SK-N-SH (cell line): Measurements from ENCODE around the gene ADCY1. TPM values are rescaled to one million over a fixed set of nuclear protein-coding genes. Genes with fewer than 3 reads are reported as not detected.

Source experiments
- CTCF ChIA-PET: fragments of 300-600, 350-600 bp; formaldehyde crosslinking; extraction: SDS; loops from one replicate; lab custom pipeline; 2021; lab: Yijun Ruan, JAX
- POLR2A ChIA-PET: fragments of 350-600 bp; sonication (Branson Sonifier 250); formaldehyde crosslinking; extraction: SDS; loops from one replicate; lab custom pipeline; 2020; ENCODE audit warnings: antibody characterized with exemption, inconsistent platforms; lab: Yijun Ruan, JAX
- DNase-seq: peaks from one replicate; pipeline ENCODE4 v3.0.0; 2012
- H2AFZ ChIP-seq: fragments of 200-600 bp; sonication (generic); 2 replicates; pipeline ENCODE4 v1.8.1; 2016; ENCODE audit warnings: antibody characterized with exemption, mild to moderate bottlenecking, low read depth
- H3F3A ChIP-seq: fragments of 200-600 bp; sonication (generic); replicated peaks from 2 replicates; pipeline ENCODE3; 2016; ENCODE audit warnings: antibody characterized with exemption, mild to moderate bottlenecking; ENCODE audit not compliant: insufficient read depth
- H3K27ac ChIP-seq, 2 experiments: fragments of 200-500 bp in 1 of 2; fragments of 200-600 bp in 1 of 2; sonication (Bioruptor generic) in 1 of 2; sonication (generic), shearing (Covaris generic) in 1 of 2; 2 replicates each; pipeline versions ENCODE4 v1.5.1 to v1.6.1; 2014 to 2016; ENCODE audit warnings: low read depth in 2 of 2, inconsistent platforms in 1 of 2, low read length in 1 of 2, mild to moderate bottlenecking in 1 of 2, mixed read lengths in 1 of 2
- H3K27me3 ChIP-seq: fragments of 200-600 bp; sonication (generic), shearing (Covaris generic); 2 replicates; pipeline ENCODE4 v1.6.1; 2016; ENCODE audit warnings: mixed run types; ENCODE audit not compliant: insufficient read depth
- H3K36me3 ChIP-seq, 2 experiments: fragments of 200-500 bp in 1 of 2; fragments of 200-600 bp in 1 of 2; sonication (Bioruptor generic) in 1 of 2; sonication (generic) in 1 of 2; replicated peaks in 1 of 2; 2 replicates each; pipeline versions ENCODE3 to v1.5.1; 2014 to 2016; ENCODE audit warnings: low read length in 1 of 2, mild to moderate bottlenecking in 1 of 2; ENCODE audit not compliant: insufficient read depth in 2 of 2, control insufficient read depth in 1 of 2
- H3K4me1 ChIP-seq, 2 experiments: fragments of 200-500 bp in 1 of 2; fragments of 200-600 bp in 1 of 2; sonication (Bioruptor generic) in 1 of 2; sonication (generic), shearing (Covaris generic) in 1 of 2; 2 replicates each; pipeline versions ENCODE4 v1.5.1 to v1.6.1; 2014 to 2016; ENCODE audit warnings: low read depth in 1 of 2, low read length in 1 of 2, mixed run types in 1 of 2; ENCODE audit not compliant: insufficient read depth in 2 of 2, control insufficient read depth in 1 of 2
- H3K4me2 ChIP-seq: fragments of 200-600 bp; sonication (generic), shearing (Covaris generic); 2 replicates; pipeline ENCODE4 v1.6.1; 2017; ENCODE audit warnings: mixed run types
- H3K4me3 ChIP-seq, 2 experiments: fragments of 200-500 bp in 1 of 2; fragments of 200-600 bp in 1 of 2; sonication (Bioruptor generic) in 1 of 2; sonication (generic), shearing (Covaris generic) in 1 of 2; 2 replicates each; pipeline versions ENCODE4 v1.5.1 to v1.8.1; 2014 to 2016; ENCODE audit warnings: low read depth in 2 of 2, inconsistent platforms in 1 of 2, low read length in 1 of 2, mild to moderate bottlenecking in 1 of 2, mixed read lengths in 1 of 2, moderate library complexity in 1 of 2
- H3K79me2 ChIP-seq: fragments of 200-600 bp; sonication (generic); 2 replicates; pipeline ENCODE4 v1.8.1; 2017; ENCODE audit warnings: mild to moderate bottlenecking; ENCODE audit not compliant: insufficient read depth
- H3K9ac ChIP-seq: fragments of 200-600 bp; sonication (generic); 2 replicates; pipeline ENCODE4 v1.6.1; 2017; ENCODE audit warnings: mixed run types
- H3K9me2 ChIP-seq: fragments of 200-600 bp; sonication (generic); 2 replicates; pipeline ENCODE4 v1.6.1; 2017; ENCODE audit warnings: mixed run types
- H3K9me3 ChIP-seq: fragments of 200-600 bp; sonication (generic); 2 replicates; pipeline ENCODE4 v1.6.1; 2017; ENCODE audit warnings: mixed run types, mild to moderate bottlenecking, moderate library complexity
- H4K20me1 ChIP-seq: fragments of 200-600 bp; sonication (generic); 2 replicates; pipeline ENCODE4 v1.6.1; 2017; ENCODE audit warnings: mild to moderate bottlenecking, mixed run types; ENCODE audit not compliant: insufficient read depth
- CHD2 ChIP-seq: fragments of 150-350 bp; IDR thresholded peaks from 2 replicates; pipeline ENCODE4 v1.6.1; 2018; ENCODE audit warnings: low read length; ENCODE audit not compliant: partially characterized antibody
- ELF1 ChIP-seq: IDR thresholded peaks from 2 replicates; pipeline ENCODE4 v1.4.0; 2012
- FOXJ3 ChIP-seq: sonication (generic); formaldehyde crosslinking; IDR thresholded peaks from 2 replicates; pipeline ENCODE4 v1.5.1; 2020; ENCODE audit warnings: mild to moderate bottlenecking, missing genetic modification reagents
- NFIC ChIP-seq: IDR thresholded peaks from 2 replicates; pipeline ENCODE4 v1.4.0; 2012; ENCODE audit warnings: borderline replicate concordance
- NRF1 ChIP-seq: IDR thresholded peaks from 2 replicates; pipeline ENCODE4 v1.6.1; 2012; ENCODE audit warnings: low read depth, mild to moderate bottlenecking, low read length
- POLR2AphosphoS5 ChIP-seq: IDR thresholded peaks from 2 replicates; pipeline ENCODE4 v1.6.1; 2012; ENCODE audit warnings: low read depth, low read length
- RAD21 ChIP-seq: IDR thresholded peaks from 2 replicates; pipeline ENCODE4 v1.6.1; 2012; ENCODE audit warnings: mild to moderate bottlenecking, low read length
- TCF12 ChIP-seq: IDR thresholded peaks from 2 replicates; pipeline ENCODE4 v1.4.0; 2012
- WGBS: methylation state at CpG from one replicate; pipeline ENCODE4 v1.1.6; 2017; ENCODE audit warnings: low lambda C conversion rate; 5-methylcytosine and 5-hydroxymethylcytosine counted together
- polyA plus RNA-seq, 3 experiments: library from polyadenylated mRNA; depleted of rRNA; stranded (reverse); fragments of >200 nt; gene quantifications; 2 replicates each; pipeline ENCODE4 v1.2.3, GENCODE V29; 2012
- TF ChIP-seq, protein P1 (sequence below): fragments of 150-350 bp; IDR thresholded peaks from 2 replicates; pipeline ENCODE4 v1.6.1; 2017; ENCODE audit warnings: antibody characterized with exemption, low read length, low read depth, borderline replicate concordance
- TF ChIP-seq, protein P2 (sequence below): fragments of 150-350 bp; IDR thresholded peaks from 2 replicates; pipeline ENCODE4 v1.6.1; 2016; ENCODE audit warnings: mild to moderate bottlenecking, low read depth, low read length
- TF ChIP-seq, protein P3 (sequence below): IDR thresholded peaks from 2 replicates; pipeline ENCODE4 v1.6.1; 2012; ENCODE audit warnings: mild to moderate bottlenecking, low read depth, low read length, moderate library complexity

Gene ADCY1
- polyA plus RNA-seq, 1 of the 3 experiments (the other 2 are of a cell fraction) = 0.16 TPM

DNA sequence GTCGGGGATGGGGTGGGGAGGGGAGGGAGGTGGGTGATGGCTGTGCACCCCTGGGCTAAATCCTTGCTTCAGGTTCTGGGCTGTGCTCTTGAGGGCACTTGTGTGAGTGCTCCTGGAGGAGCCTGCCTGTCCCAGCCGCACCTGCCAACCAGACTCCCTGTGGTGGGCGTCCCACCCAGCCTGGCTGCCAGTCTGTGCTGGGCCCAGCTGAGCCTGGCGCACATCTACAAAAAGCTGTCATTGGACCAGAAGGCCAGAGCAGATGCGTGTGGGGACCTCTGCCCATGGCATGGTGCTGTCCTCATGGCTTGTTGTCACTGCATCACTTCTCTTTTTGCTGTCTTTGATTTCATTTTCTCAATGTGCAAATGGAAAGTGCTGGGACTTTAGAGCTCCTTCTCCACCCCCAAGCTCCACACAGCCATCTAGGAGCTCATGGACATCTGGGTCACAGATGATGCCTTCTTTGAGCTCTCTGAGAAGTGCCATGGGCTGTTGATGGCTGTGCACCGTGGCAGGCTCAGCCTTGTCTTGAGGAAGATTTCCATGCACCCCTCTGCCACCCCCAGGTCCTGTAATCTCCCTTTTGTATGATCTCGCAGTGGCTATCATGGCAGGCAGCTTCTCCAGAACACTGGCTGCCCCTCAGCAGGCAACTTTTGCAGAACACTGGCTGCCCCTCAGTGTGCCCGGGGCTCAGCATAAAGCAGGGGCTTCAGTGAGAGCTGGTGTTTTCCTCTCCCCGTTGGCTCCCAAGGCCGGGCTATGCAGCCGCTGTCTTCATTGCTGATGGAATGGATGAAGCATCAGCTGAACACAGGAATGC is 83.9 kb downstream of the ADCY1 start:
- no peak overlapping the region for H3K4me2 ChIP-seq

More for the DNA sequence above, 83.9 kb downstream of the ADCY1 start:
- H3K4me1 ChIP-seq = peaks cover 0 to 19% of the 10 kb centered on the region in 2 experiments; a peak in 1 of 4 replicates
- WGBS = 42% methylated on average over 8 of the region's 11 CpGs
- H3F3A ChIP-seq = no peaks in the 10 kb centered on the region
- DNase-seq = no peak
- POLR2A ChIA-PET = interaction anchor here (1.0 kb wide), 1 partner anchor 12 kb away, joined by 3 read pairs; no protein-coding TSS in a partner anchor
- CTCF ChIA-PET = interaction anchor here (0.9 to 1.0 kb wide), 2 partner anchors 11 to 51 kb away, joined by 3 to 5 read pairs; no protein-coding TSS in a partner anchor
- no peaks in the 10 kb centered on the region for H3K79me2 ChIP-seq
- H3K36me3 ChIP-seq = no peaks in the 10 kb centered on the region
- no peaks in the 10 kb centered on the region for H3K9me3 ChIP-seq
- no peak overlapping the region for H3K9ac ChIP-seq
- no peak overlapping the region for H3K4me3 ChIP-seq
- no peak overlapping the region for H3K27ac ChIP-seq
- no peaks in the 10 kb centered on the region for H3K9me2 ChIP-seq
- no peaks in the 10 kb centered on the region for H4K20me1 ChIP-seq
- H3K27me3 ChIP-seq = no peaks in the 10 kb centered on the region
- no peak overlapping the region for H2AFZ ChIP-seq
- TF ChIP-seq FOXJ3 (CRISPR knock-in tag) (no peak), NFIC (no peak), ELF1 (no peak), POLR2AphosphoS5 (no peak), RAD21 (no peak), NRF1 (no peak), CHD2 (no peak), TCF12 (no peak)
- TF ChIP-seq, protein P1, sequence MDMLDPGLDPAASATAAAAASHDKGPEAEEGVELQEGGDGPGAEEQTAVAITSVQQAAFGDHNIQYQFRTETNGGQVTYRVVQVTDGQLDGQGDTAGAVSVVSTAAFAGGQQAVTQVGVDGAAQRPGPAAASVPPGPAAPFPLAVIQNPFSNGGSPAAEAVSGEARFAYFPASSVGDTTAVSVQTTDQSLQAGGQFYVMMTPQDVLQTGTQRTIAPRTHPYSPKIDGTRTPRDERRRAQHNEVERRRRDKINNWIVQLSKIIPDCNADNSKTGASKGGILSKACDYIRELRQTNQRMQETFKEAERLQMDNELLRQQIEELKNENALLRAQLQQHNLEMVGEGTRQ = no peak
- TF ChIP-seq, protein P2, sequence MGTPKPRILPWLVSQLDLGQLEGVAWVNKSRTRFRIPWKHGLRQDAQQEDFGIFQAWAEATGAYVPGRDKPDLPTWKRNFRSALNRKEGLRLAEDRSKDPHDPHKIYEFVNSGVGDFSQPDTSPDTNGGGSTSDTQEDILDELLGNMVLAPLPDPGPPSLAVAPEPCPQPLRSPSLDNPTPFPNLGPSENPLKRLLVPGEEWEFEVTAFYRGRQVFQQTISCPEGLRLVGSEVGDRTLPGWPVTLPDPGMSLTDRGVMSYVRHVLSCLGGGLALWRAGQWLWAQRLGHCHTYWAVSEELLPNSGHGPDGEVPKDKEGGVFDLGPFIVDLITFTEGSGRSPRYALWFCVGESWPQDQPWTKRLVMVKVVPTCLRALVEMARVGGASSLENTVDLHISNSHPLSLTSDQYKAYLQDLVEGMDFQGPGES = no peak
- TF ChIP-seq, protein P3, sequence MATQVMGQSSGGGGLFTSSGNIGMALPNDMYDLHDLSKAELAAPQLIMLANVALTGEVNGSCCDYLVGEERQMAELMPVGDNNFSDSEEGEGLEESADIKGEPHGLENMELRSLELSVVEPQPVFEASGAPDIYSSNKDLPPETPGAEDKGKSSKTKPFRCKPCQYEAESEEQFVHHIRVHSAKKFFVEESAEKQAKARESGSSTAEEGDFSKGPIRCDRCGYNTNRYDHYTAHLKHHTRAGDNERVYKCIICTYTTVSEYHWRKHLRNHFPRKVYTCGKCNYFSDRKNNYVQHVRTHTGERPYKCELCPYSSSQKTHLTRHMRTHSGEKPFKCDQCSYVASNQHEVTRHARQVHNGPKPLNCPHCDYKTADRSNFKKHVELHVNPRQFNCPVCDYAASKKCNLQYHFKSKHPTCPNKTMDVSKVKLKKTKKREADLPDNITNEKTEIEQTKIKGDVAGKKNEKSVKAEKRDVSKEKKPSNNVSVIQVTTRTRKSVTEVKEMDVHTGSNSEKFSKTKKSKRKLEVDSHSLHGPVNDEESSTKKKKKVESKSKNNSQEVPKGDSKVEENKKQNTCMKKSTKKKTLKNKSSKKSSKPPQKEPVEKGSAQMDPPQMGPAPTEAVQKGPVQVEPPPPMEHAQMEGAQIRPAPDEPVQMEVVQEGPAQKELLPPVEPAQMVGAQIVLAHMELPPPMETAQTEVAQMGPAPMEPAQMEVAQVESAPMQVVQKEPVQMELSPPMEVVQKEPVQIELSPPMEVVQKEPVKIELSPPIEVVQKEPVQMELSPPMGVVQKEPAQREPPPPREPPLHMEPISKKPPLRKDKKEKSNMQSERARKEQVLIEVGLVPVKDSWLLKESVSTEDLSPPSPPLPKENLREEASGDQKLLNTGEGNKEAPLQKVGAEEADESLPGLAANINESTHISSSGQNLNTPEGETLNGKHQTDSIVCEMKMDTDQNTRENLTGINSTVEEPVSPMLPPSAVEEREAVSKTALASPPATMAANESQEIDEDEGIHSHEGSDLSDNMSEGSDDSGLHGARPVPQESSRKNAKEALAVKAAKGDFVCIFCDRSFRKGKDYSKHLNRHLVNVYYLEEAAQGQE = no peak
